ENCODE measurements around the gene MAP4K4. TPM values are rescaled to one million over a fixed set of nuclear protein-coding genes. Genes with fewer than 3 reads are reported as not detected.

The MAP4K4 gene
- total and polyA plus RNA-seq, 2 of the 4 experiments (the other 2 are of a cell fraction), result 89.4 to 124 TPM

DNA sequence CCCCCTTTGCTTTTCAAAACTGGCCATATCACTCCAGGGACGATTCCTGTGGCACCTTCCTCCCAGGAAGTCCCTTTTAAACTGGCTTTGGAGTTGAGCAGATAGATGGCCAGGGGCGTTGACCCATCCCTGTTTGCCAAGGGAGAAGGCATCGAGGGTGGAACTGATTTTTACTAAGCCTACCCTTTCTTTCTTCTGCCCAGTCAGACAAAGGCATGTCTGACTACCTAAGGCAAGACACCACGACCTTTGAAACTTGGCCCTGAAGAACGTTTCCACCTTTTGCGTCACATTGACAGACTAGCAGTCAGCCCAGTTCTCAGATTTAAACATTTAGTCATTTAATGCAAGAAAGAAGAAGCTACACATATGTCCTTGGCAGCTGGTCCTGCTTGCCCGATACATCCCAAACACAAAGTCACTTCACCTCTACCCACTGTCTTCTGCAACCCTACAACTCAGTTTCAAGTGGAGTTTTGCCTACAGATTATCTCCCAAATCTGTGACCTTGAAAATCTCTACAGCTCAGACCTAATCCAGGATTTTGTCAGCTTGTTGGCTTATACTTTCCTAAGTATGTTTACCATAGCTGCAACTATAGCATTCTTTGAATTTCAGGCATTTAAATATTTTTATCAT, 192.1 kb downstream of the MAP4K4 start:
- H3K4me3 ChIP-seq (ENCODE audit: insufficient read depth, low read depth, low read length), result no peak overlapping the region
- 0 out of 2 replicates have a peak, but pooled peaks cover 7% of the 10 kb centered on the region for H3K9me1 ChIP-seq (ENCODE audit: insufficient read depth, low read length)
- peaks cover 42% of the 10 kb centered on the region for H3K36me3 ChIP-seq (ENCODE audit: control insufficient read depth, insufficient read depth, low read length)
- peak overlapping the region; percentile 9; the same call in 1 of the 2 replicates for H3K27ac ChIP-seq (ENCODE audit: insufficient read depth, low read length)
- H3K9me3 ChIP-seq (ENCODE audit: control insufficient read depth, insufficient read depth, low read length), result no peaks in the 10 kb centered on the region
- H3K23ac ChIP-seq (ENCODE audit: low read depth, low read length), result no peak overlapping the region
- no peak for TF ChIP-seq USF2 (IDR thresholded peaks at IDR 0.05; ENCODE audit: low read depth, low read length)
- TF ChIP-seq MAZ (IDR thresholded peaks at IDR 0.05; ENCODE audit: borderline replicate concordance, low read depth, low read length), result no peak
- no peak for TF ChIP-seq MXI1 (IDR thresholded peaks at IDR 0.05; ENCODE audit: borderline replicate concordance, low read depth, low read length)
- no peak for TF ChIP-seq FOS (IDR thresholded peaks at IDR 0.05; ENCODE audit: low read depth, low read length)
- TF ChIP-seq RCOR1 (IDR thresholded peaks at IDR 0.05; ENCODE audit: insufficient replicate concordance, low read length), result no peak
- TF ChIP-seq CEBPB (IDR thresholded peaks at IDR 0.05; ENCODE audit: low read depth, low read length), result no peak
- TF ChIP-seq POLR2A (IDR thresholded peaks at IDR 0.05; ENCODE audit: low read depth, low read length), result no peak
- TF ChIP-seq CTCF (conservative IDR thresholded peaks at IDR 0.05; ENCODE audit: low read depth, low read length), result no peak
- no peak for TF ChIP-seq NFE2L2 (IDR thresholded peaks at IDR 0.05; ENCODE audit: low read depth, low read length)
- TF ChIP-seq BHLHE40 (IDR thresholded peaks at IDR 0.05; ENCODE audit: low read depth, low read length), result no peak
- TF ChIP-seq SMC3 (IDR thresholded peaks at IDR 0.05; ENCODE audit: low read depth, low read length), result no peak
- no peak for TF ChIP-seq CHD1 (IDR thresholded peaks at IDR 0.05; ENCODE audit: low read depth, low read length)
- TF ChIP-seq, protein P1, sequence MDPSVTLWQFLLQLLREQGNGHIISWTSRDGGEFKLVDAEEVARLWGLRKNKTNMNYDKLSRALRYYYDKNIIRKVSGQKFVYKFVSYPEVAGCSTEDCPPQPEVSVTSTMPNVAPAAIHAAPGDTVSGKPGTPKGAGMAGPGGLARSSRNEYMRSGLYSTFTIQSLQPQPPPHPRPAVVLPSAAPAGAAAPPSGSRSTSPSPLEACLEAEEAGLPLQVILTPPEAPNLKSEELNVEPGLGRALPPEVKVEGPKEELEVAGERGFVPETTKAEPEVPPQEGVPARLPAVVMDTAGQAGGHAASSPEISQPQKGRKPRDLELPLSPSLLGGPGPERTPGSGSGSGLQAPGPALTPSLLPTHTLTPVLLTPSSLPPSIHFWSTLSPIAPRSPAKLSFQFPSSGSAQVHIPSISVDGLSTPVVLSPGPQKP (IDR thresholded peaks at IDR 0.05; ENCODE audit: borderline replicate concordance, low read depth, low read length), result no peak
- TF ChIP-seq RAD21 (IDR thresholded peaks at IDR 0.05; ENCODE audit: low read length), result no peak
- no peak for TF ChIP-seq RFX5 (IDR thresholded peaks at IDR 0.05; ENCODE audit: low read depth, low read length)
- TF ChIP-seq MAFK (IDR thresholded peaks at IDR 0.05; ENCODE audit: low read depth, low read length), result no peak
- H3K4ac ChIP-seq (ENCODE audit: low read depth, low read length), result no peak overlapping the region
- H3K4me2 ChIP-seq (ENCODE audit: low read depth, low read length), result no peak overlapping the region
- H2AK5ac ChIP-seq (ENCODE audit: low read depth, low read length), result no peak overlapping the region
- POLR2A ChIA-PET (ENCODE audit: unreplicated experiment), result no interaction called here
- dilution Hi-C loops (cut with HindIII; ENCODE audit: low sequenced_read_pairs, unreplicated experiment) (no loop called here), in situ Hi-C loops (cut with MboI; ENCODE audit: low sequenced_read_pairs) (loop anchor here (10.0 kb wide), 3 partner anchors 285 to 555 kb away; no protein-coding TSS in a partner anchor), intact Hi-C loops (cut with micrococcal nuclease) (loop anchor here (10.0 kb wide), 1 partner anchor 465 kb away; the partner anchor contains the start of gene IL18R1)
- no peak overlapping the region for H2BK20ac ChIP-seq (ENCODE audit: low read depth, low read length)
- H3K4me1 ChIP-seq (ENCODE audit: control insufficient read depth, insufficient read depth, low read length), result peaks cover 2% of the 10 kb centered on the region; the same call in 1 of the 2 replicates
- no peak overlapping the region for H2BK120ac ChIP-seq (ENCODE audit: low read depth, low read length)
- 92% methylated on average over 2 of the region's 7 CpGs; no CpG with 5 or more reads in 1 of the 2 experiments for WGBS, 2 experiments (ENCODE audit: extremely low coverage in 2 of 2, insufficient read length in 1 of 2)
- ATAC-seq (ENCODE audit: low read depth) (no peak), DNase-seq (no peak)
- H4K91ac ChIP-seq (ENCODE audit: insufficient read depth, low read depth, low read length), result no peak overlapping the region
- CTCF ChIA-PET, result no interaction called here
- no peak overlapping the region for H4K5ac ChIP-seq (ENCODE audit: low read depth, low read length)
- H2AK9ac ChIP-seq (replicated peaks; ENCODE audit: low read depth, low read length, poor library complexity), result no peak overlapping the region
- no TSS peak for BruUV-seq (replicated peaks)
- H3K79me1 ChIP-seq (ENCODE audit: low read depth in 1 of 2, low read length in 2 of 2), result peaks cover 12 to 41% of the 10 kb centered on the region in 2 experiments
- no peak overlapping the region for H3K18ac ChIP-seq (ENCODE audit: low read depth, low read length)
- no peak overlapping the region for H3K14ac ChIP-seq (replicated peaks; ENCODE audit: low read depth, low read length)
- H3K27me3 ChIP-seq (ENCODE audit: control insufficient read depth, insufficient read depth, low read length), result no peaks in the 10 kb centered on the region
- no peak overlapping the region for H3K56ac ChIP-seq (ENCODE audit: extremely low read depth, insufficient read depth, low read length)
- peaks cover 3% of the 10 kb centered on the region; the same call in 1 of the 2 replicates for H4K20me1 ChIP-seq (ENCODE audit: insufficient read depth, low read length)
- no peak overlapping the region for H3K9ac ChIP-seq (ENCODE audit: low read depth, low read length)
- no peak overlapping the region for H2BK15ac ChIP-seq (ENCODE audit: low read depth, low read length)
- no peak overlapping the region for H2AFZ ChIP-seq (replicated peaks; ENCODE audit: low read length, poor library complexity)
- H2BK5ac ChIP-seq (ENCODE audit: low read depth, low read length, poor library complexity, severe bottlenecking), result no peak overlapping the region
- H4K8ac ChIP-seq (ENCODE audit: low read depth in 2 of 2, low read length in 2 of 2), result no peak overlapping the region
